CD4-positive, alpha-beta T cell (primary cell): ENCODE results near the gene TNS3. TPM values are rescaled to one million over a fixed set of nuclear protein-coding genes. Genes with fewer than 3 reads are reported as not detected.

ENCODE experiments used
- ATAC-seq: fragments of 200-7000 bp; cut with Tn5 transposase; one replicate; pipeline ENCODE4 v1.10.0; 2022; ENCODE audit warnings: mild to moderate bottlenecking; ENCODE audit not compliant: poor library complexity
- CTCF ChIA-PET: fragments of 350-600 bp; sonication (Branson Sonifier 250); formaldehyde crosslinking; loops from one replicate; lab custom pipeline; 2021; ENCODE audit warnings: antibody characterized with exemption, inconsistent platforms; lab: Charles Lee
- POLR2A ChIA-PET: fragments of 350-600 bp; sonication (Branson Sonifier 250); formaldehyde crosslinking; loops from one replicate; lab custom pipeline; 2021; ENCODE audit warnings: antibody characterized with exemption, inconsistent platforms; lab: Charles Lee
- DNase-seq, 14 experiments: peaks; one replicate each; pipeline ENCODE4 v3.0.0-alpha.2; 2013 to 2020; ENCODE audit warnings: mixed read lengths in 2 of 14
- H3K27ac ChIP-seq, 2 donors: one replicate each; pipeline versions ENCODE4 v1.5.1 to v1.7.0; 2013; ENCODE audit warnings: low read length in 2 of 2, low read depth in 1 of 2, mild to moderate bottlenecking in 1 of 2
- H3K27me3 ChIP-seq, 2 experiments: 1 replicate in 1 of 2; 2 replicates in 1 of 2; pipeline versions ENCODE4 v1.6.1 to v1.7.0; 2013; ENCODE audit warnings: low read length in 2 of 2, control low read depth in 1 of 2, mild to moderate bottlenecking in 1 of 2, moderate library complexity in 1 of 2; ENCODE audit not compliant: insufficient read depth in 2 of 2, control insufficient read depth in 1 of 2
- H3K36me3 ChIP-seq: one replicate; pipeline ENCODE4 v1.6.1; 2013; ENCODE audit warnings: low read length, control low read depth; ENCODE audit not compliant: insufficient read depth
- H3K4me1 ChIP-seq: one replicate; pipeline ENCODE4 v1.6.1; 2013; ENCODE audit warnings: low read length, control low read depth; ENCODE audit not compliant: insufficient read depth
- H3K4me3 ChIP-seq: one replicate; pipeline ENCODE4 v1.5.1; 2013; ENCODE audit warnings: mild to moderate bottlenecking, low read length, moderate library complexity
- H3K9me3 ChIP-seq, 2 experiments: 1 replicate in 1 of 2; 2 replicates in 1 of 2; pipeline versions ENCODE4 v1.6.1 to v1.7.0; 2013; ENCODE audit warnings: low read length in 2 of 2, mild to moderate bottlenecking in 2 of 2, control low read depth in 1 of 2, moderate library complexity in 1 of 2; ENCODE audit not compliant: control insufficient read depth in 1 of 2, insufficient read depth in 1 of 2
- H3K27ac Mint-ChIP-seq: one replicate; pipeline ENCODE4 v1.8.0; 2020; ENCODE audit warnings: mixed read lengths
- H3K27me3 Mint-ChIP-seq: one replicate; pipeline ENCODE4 v1.8.0; 2021; ENCODE audit warnings: mixed read lengths
- H3K36me3 Mint-ChIP-seq: one replicate; pipeline ENCODE4 v1.8.0; 2021; ENCODE audit warnings: low read depth, mixed read lengths
- H3K4me1 Mint-ChIP-seq: one replicate; pipeline ENCODE4 v1.8.0; 2021; ENCODE audit warnings: low read depth, mixed read lengths
- H3K4me3 Mint-ChIP-seq: one replicate; pipeline ENCODE4 v1.8.0; 2020; ENCODE audit warnings: mild to moderate bottlenecking, mixed read lengths
- H3K9me3 Mint-ChIP-seq: one replicate; pipeline ENCODE4 v1.8.0; 2020; ENCODE audit warnings: mixed read lengths
- CTCF ChIP-seq: fragments of 200-600 bp; IDR thresholded peaks from one replicate; pipeline ENCODE4 v1.8.0; 2022; ENCODE audit warnings: antibody characterized with exemption, mild to moderate bottlenecking
- intact Hi-C, 2 experiments: fragments of 100-400 bp; cut with DNase I in 1 of 2; cut with micrococcal nuclease in 1 of 2; formaldehyde crosslinking; loops; one replicate each; pipeline versions ENCODE4 v1.15.1 to v1.9.0; 2023 to 2025; cut with DNase I, micrococcal nuclease
- total RNA-seq, 174 experiments: library from RNA in 2 of 174; stranded (reverse) in 2 of 174; gene quantifications; one replicate each; pipeline ENCODE4 v1.2.3 and lab custom pipeline; 2021 to 2026

TNS3 gene
- total RNA-seq, 2 experiments from 2014 or later: 0.16 to 0.47 TPM

GRCh38 chr7:47320296-47320695 is 261.6 kb downstream of the TNS3 start:
- Histone ChIP-seq H3K27ac (no peak overlapping the region), H3K4me1 (no peaks in the 10 kb centered on the region), H3K4me3 (no peak overlapping the region), H3K9me3 (peaks cover 0 to 7% of the 10 kb centered on the region in 2 experiments), H3K27me3 (no peaks in the 10 kb centered on the region), H3K36me3 (no peaks in the 10 kb centered on the region)
- H3K4me3 Mint-ChIP-seq: no peak overlapping the region
- ATAC-seq (no peak), DNase-seq (no peak)
- H3K27me3 Mint-ChIP-seq: no peaks in the 10 kb centered on the region
- H3K27ac Mint-ChIP-seq: no peak overlapping the region
- intact Hi-C loops: no loop called here
- ChIA-PET POLR2A (no interaction called here), CTCF (no interaction called here)
- H3K9me3 Mint-ChIP-seq: no peaks in the 10 kb centered on the region
- H3K36me3 Mint-ChIP-seq: no peaks in the 10 kb centered on the region
- TF ChIP-seq CTCF: no peak
- H3K4me1 Mint-ChIP-seq: no peaks in the 10 kb centered on the region

GRCh38 chr7:47318395-47319182 is 263.3 kb downstream of the TNS3 start:
- POLR2A ChIA-PET: no interaction called here

GRCh38 chr7:47317487-47317886 is 264.4 kb downstream of the TNS3 start:
- Histone ChIP-seq H3K27me3 (no peaks in the 10 kb centered on the region), H3K9me3 (peaks cover 0 to 11% of the 10 kb centered on the region in 2 experiments), H3K4me1 (no peaks in the 10 kb centered on the region), H3K36me3 (no peaks in the 10 kb centered on the region), H3K27ac (no peak overlapping the region), H3K4me3 (no peak overlapping the region)
- Mint-ChIP-seq H3K4me1 (no peaks in the 10 kb centered on the region), H3K9me3 (no peaks in the 10 kb centered on the region), H3K36me3 (no peaks in the 10 kb centered on the region), H3K27ac (no peak overlapping the region), H3K4me3 (no peak overlapping the region), H3K27me3 (no peaks in the 10 kb centered on the region)
- intact Hi-C loops: no loop called here
- DNase-seq: no peak
- CTCF ChIA-PET: no interaction called here
- POLR2A ChIA-PET: no interaction called here
- TF ChIP-seq CTCF: no peak
- ATAC-seq: no peak

More at GRCh38 chr7:47318395-47319182, 263.3 kb downstream of the TNS3 start:
- no peak overlapping the region for H3K27ac ChIP-seq
- no peak for ATAC-seq
- DNase-seq: no peak
- H3K27me3 ChIP-seq: no peaks in the 10 kb centered on the region
- H3K4me3 ChIP-seq: no peak overlapping the region
- H3K36me3 Mint-ChIP-seq: no peaks in the 10 kb centered on the region
- no peak overlapping the region for H3K4me3 Mint-ChIP-seq
- no peak overlapping the region for H3K27ac Mint-ChIP-seq
- intact Hi-C loops: no loop called here
- CTCF ChIA-PET: no interaction called here
- H3K9me3 Mint-ChIP-seq: no peaks in the 10 kb centered on the region
- H3K4me1 ChIP-seq: no peaks in the 10 kb centered on the region
- H3K4me1 Mint-ChIP-seq: no peaks in the 10 kb centered on the region
- peaks cover 0 to 11% of the 10 kb centered on the region in 2 experiments for H3K9me3 ChIP-seq
- H3K36me3 ChIP-seq: no peaks in the 10 kb centered on the region
- no peak for TF ChIP-seq CTCF
- H3K27me3 Mint-ChIP-seq: no peaks in the 10 kb centered on the region
